ENCODE results near the gene FRMD3. TPM values are rescaled to one million over a fixed set of nuclear protein-coding genes. Genes with fewer than 3 reads are reported as not detected.

Gene FRMD3
- total RNA-seq, 1 experiment from 2014 or later, result 3.9 TPM

- H3K36me3 ChIP-seq (ENCODE audit: low read depth, low read length), result no peaks in the 10 kb centered on the region
- no peak overlapping the region for H3K27ac ChIP-seq (ENCODE audit: low read length)
- no TSS peak for BruUV-seq (replicated peaks)
- no peaks in the 10 kb centered on the region for H3F3A ChIP-seq (ENCODE audit: low read length, unreplicated experiment)
- no peak overlapping the region for H3K4me3 ChIP-seq (ENCODE audit: low read length)
- ChIA-PET POLR2A (ENCODE audit: unreplicated experiment) (no interaction called here), CTCF (no interaction called here)
- H4K20me1 ChIP-seq (ENCODE audit: low read length), result no peaks in the 10 kb centered on the region
- no peak for TF ChIP-seq EZH2 (IDR thresholded peaks at IDR 0.05; ENCODE audit: low read length, unreplicated experiment)
- TF ChIP-seq, protein P1, sequence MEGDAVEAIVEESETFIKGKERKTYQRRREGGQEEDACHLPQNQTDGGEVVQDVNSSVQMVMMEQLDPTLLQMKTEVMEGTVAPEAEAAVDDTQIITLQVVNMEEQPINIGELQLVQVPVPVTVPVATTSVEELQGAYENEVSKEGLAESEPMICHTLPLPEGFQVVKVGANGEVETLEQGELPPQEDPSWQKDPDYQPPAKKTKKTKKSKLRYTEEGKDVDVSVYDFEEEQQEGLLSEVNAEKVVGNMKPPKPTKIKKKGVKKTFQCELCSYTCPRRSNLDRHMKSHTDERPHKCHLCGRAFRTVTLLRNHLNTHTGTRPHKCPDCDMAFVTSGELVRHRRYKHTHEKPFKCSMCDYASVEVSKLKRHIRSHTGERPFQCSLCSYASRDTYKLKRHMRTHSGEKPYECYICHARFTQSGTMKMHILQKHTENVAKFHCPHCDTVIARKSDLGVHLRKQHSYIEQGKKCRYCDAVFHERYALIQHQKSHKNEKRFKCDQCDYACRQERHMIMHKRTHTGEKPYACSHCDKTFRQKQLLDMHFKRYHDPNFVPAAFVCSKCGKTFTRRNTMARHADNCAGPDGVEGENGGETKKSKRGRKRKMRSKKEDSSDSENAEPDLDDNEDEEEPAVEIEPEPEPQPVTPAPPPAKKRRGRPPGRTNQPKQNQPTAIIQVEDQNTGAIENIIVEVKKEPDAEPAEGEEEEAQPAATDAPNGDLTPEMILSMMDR (conservative IDR thresholded peaks at IDR 0.05; ENCODE audit: low read depth, low read length), result no peak
- TF ChIP-seq EZH2phosphoT487 (IDR thresholded peaks at IDR 0.05; ENCODE audit: borderline replicate concordance, low read length), result no peak
- H3K79me2 ChIP-seq (ENCODE audit: low read length), result no peaks in the 10 kb centered on the region
- no peaks in the 10 kb centered on the region for H3K9me3 ChIP-seq (ENCODE audit: low read length)
- no peak for DNase-seq
- intact Hi-C loops (cut with micrococcal nuclease), result no loop called here
- H3K9me2 ChIP-seq (replicated peaks; ENCODE audit: low read length), result no peaks in the 10 kb centered on the region
- no peaks in the 10 kb centered on the region for H3K27me3 ChIP-seq (ENCODE audit: low read length)
- H3K9ac ChIP-seq (ENCODE audit: low read length), result no peak overlapping the region
- no peak overlapping the region for H3K4me2 ChIP-seq (ENCODE audit: low read length)
- no peak overlapping the region for H2AFZ ChIP-seq (ENCODE audit: low read length)
- no peak for ATAC-seq
- peaks cover 25% of the 10 kb centered on the region for H3K4me1 ChIP-seq (ENCODE audit: insufficient read depth, low read length)
Measured at GRCh38 chr9:83422527-83422926, 115.7 kb downstream of the FRMD3 start.

DNA sequence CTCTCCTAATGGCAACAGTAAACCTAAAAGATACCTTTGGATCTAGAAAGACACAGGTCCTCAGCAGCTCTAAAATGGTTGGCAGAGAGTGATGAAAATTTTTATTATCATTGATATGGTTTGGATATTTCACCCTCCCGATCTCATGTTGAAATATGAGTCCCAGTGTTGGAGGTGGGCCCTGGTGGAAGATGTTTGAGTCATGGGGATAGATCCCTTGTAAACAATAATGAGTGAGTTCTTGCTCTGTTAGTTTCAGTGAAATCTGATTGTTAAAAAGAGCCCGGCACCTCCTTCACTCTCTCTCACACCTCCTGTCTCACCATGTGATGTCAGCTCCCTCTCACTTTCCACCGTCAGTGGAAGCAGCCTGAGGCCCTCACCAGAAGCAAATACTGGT, 117.7 kb downstream of the FRMD3 start:
- TF ChIP-seq, protein P1 (conservative IDR thresholded peaks at IDR 0.05; ENCODE audit: low read depth, low read length), result no peak
- no peak for TF ChIP-seq EZH2 (IDR thresholded peaks at IDR 0.05; ENCODE audit: low read length, unreplicated experiment)
- TF ChIP-seq EZH2phosphoT487 (IDR thresholded peaks at IDR 0.05; ENCODE audit: borderline replicate concordance, low read length), result no peak
- Histone ChIP-seq H3K36me3 (ENCODE audit: low read depth, low read length) (no peaks in the 10 kb centered on the region), H3K9me2 (replicated peaks; ENCODE audit: low read length) (no peaks in the 10 kb centered on the region), H3K27ac (ENCODE audit: low read length) (no peak overlapping the region), H3K79me2 (ENCODE audit: low read length) (no peaks in the 10 kb centered on the region), H4K20me1 (ENCODE audit: low read length) (no peaks in the 10 kb centered on the region), H3K4me3 (ENCODE audit: low read length) (no peak overlapping the region), H3K4me1 (ENCODE audit: insufficient read depth, low read length) (peaks cover 14% of the 10 kb centered on the region), H3K9me3 (ENCODE audit: low read length) (no peaks in the 10 kb centered on the region), H2AFZ (ENCODE audit: low read length) (no peak overlapping the region), H3K9ac (ENCODE audit: low read length) (no peak overlapping the region), H3K4me2 (ENCODE audit: low read length) (no peak overlapping the region), H3K27me3 (ENCODE audit: low read length) (no peaks in the 10 kb centered on the region), H3F3A (ENCODE audit: low read length, unreplicated experiment) (no peaks in the 10 kb centered on the region)
- peak; percentile 18 for DNase-seq
- intact Hi-C loops (cut with micrococcal nuclease), result no loop called here
- no TSS peak for BruUV-seq (replicated peaks)
- ChIA-PET POLR2A (ENCODE audit: unreplicated experiment) (no interaction called here), CTCF (no interaction called here)
- ATAC-seq, result peak; percentile 55

DNA sequence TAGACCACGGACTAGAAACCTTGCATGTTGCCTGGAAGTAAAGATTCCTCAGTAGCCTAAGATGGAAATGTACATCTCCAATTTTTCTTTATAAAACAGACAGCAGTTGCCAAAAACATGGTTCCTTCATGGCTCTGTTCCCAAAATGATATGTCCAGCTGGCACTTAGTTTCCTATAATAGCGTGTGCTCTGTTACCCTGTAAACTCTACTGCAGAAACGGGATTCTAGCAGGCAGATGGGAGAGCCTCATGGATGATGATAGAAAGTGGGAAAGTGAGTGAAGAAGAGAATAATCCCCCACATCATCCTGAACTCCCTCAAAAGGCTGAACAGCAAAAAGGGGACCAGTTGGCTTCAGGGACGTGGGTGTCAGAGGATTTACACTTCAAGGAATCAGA, 118.2 kb downstream of the FRMD3 start:
- H3K27ac ChIP-seq (ENCODE audit: low read length), result no peak overlapping the region
- no peaks in the 10 kb centered on the region for H4K20me1 ChIP-seq (ENCODE audit: low read length)
- ChIA-PET POLR2A (ENCODE audit: unreplicated experiment) (no interaction called here), CTCF (no interaction called here)
- peaks cover 8% of the 10 kb centered on the region for H3K4me1 ChIP-seq (ENCODE audit: insufficient read depth, low read length)
- no peaks in the 10 kb centered on the region for H3K36me3 ChIP-seq (ENCODE audit: low read depth, low read length)
- H3K4me3 ChIP-seq (ENCODE audit: low read length), result no peak overlapping the region
- intact Hi-C loops (cut with micrococcal nuclease), result no loop called here
- no peaks in the 10 kb centered on the region for H3F3A ChIP-seq (ENCODE audit: low read length, unreplicated experiment)
- no peaks in the 10 kb centered on the region for H3K27me3 ChIP-seq (ENCODE audit: low read length)
- H3K4me2 ChIP-seq (ENCODE audit: low read length), result no peak overlapping the region
- DNase-seq, result no peak
- TF ChIP-seq EZH2 (IDR thresholded peaks at IDR 0.05; ENCODE audit: low read length, unreplicated experiment) (no peak), EZH2phosphoT487 (IDR thresholded peaks at IDR 0.05; ENCODE audit: borderline replicate concordance, low read length) (no peak)
- TF ChIP-seq, protein P1 (conservative IDR thresholded peaks at IDR 0.05; ENCODE audit: low read depth, low read length), result no peak
- no peaks in the 10 kb centered on the region for H3K9me3 ChIP-seq (ENCODE audit: low read length)
- no peaks in the 10 kb centered on the region for H3K79me2 ChIP-seq (ENCODE audit: low read length)
- ATAC-seq, result no peak
- no TSS peak for BruUV-seq (replicated peaks)
- no peaks in the 10 kb centered on the region for H3K9me2 ChIP-seq (replicated peaks; ENCODE audit: low read length)
- H3K9ac ChIP-seq (ENCODE audit: low read length), result no peak overlapping the region
- H2AFZ ChIP-seq (ENCODE audit: low read length), result no peak overlapping the region
